Panc1 (cell line): ENCODE measurements around the gene ZNF507. TPM values are rescaled to one million over a fixed set of nuclear protein-coding genes. Genes with fewer than 3 reads are reported as not detected.
"Not testable (repeated sequence)": the region's sequence is repeated elsewhere in the genome, so short reads cannot be mapped to it uniquely, and the experiment has no call there.

Source experiments
- ATAC-seq: fragments of 200-7000 bp; cut with Tn5 transposase; 2 replicates; pipeline ENCODE4 v1.9.1; 2020; ENCODE audit warnings: mild to moderate bottlenecking, moderate library complexity
- BruUV-seq: library from RNA; stranded (reverse); fragments of 400-500 nt; replicated peaks from 2 replicates; lab custom pipeline; 2021; lab: Mats Ljungman, UMichigan
- CTCF ChIA-PET: fragments of 300-600 bp; sonication (Branson Sonifier 250); formaldehyde crosslinking; loops from one replicate; lab custom pipeline; 2022; ENCODE audit warnings: antibody characterized with exemption; lab: Charles Lee
- POLR2A ChIA-PET: fragments of 300-600 bp; sonication (Branson Sonifier 250); formaldehyde crosslinking; loops from one replicate; lab custom pipeline; 2022; ENCODE audit warnings: antibody characterized with exemption; lab: Charles Lee
- DNase-seq: peaks from one replicate; pipeline ENCODE4 v3.0.0-alpha.2; 2010; ENCODE audit warnings: low read depth, low spot score
- H3K27ac ChIP-seq: 2 replicates; pipeline ENCODE4 v1.5.1; 2011; ENCODE audit warnings: mild to moderate bottlenecking, low read length, inconsistent platforms
- H3K27me3 ChIP-seq: fragments of 200-500 bp; sonication (Bioruptor generic); 2 replicates; pipeline ENCODE4 v1.6.0; 2014; ENCODE audit warnings: low read length, inconsistent platforms; ENCODE audit not compliant: control insufficient read depth, insufficient read depth
- H3K36me3 ChIP-seq: fragments of 200-500 bp; sonication (Bioruptor generic); 2 replicates; pipeline ENCODE4 v1.5.1; 2014; ENCODE audit warnings: inconsistent platforms, mild to moderate bottlenecking, low read length, moderate library complexity; ENCODE audit not compliant: control insufficient read depth, insufficient read depth
- H3K4me1 ChIP-seq: 2 replicates; pipeline ENCODE4 v1.5.1; 2011; ENCODE audit warnings: inconsistent platforms, mild to moderate bottlenecking, low read length, moderate library complexity; ENCODE audit not compliant: control insufficient read depth, insufficient read depth
- H3K4me3 ChIP-seq, 2 experiments: 2 replicates each; pipeline ENCODE4 v1.5.1; 2011 to 2012; ENCODE audit warnings: low read depth in 2 of 2, low read length in 2 of 2, mild to moderate bottlenecking in 2 of 2, inconsistent platforms in 1 of 2, moderate library complexity in 1 of 2
- H3K9me3 ChIP-seq: fragments of 200-500 bp; sonication (Bioruptor generic); 2 replicates; pipeline ENCODE4 v1.5.1; 2014; ENCODE audit warnings: low read depth, mild to moderate bottlenecking, inconsistent platforms, low read length, moderate library complexity; ENCODE audit not compliant: control insufficient read depth, insufficient read depth
- POLR2AphosphoS5 ChIP-seq: IDR thresholded peaks from 2 replicates; pipeline ENCODE4 v1.6.1; 2012; ENCODE audit warnings: mild to moderate bottlenecking, low read depth, low read length, moderate library complexity
- SIN3A ChIP-seq: IDR thresholded peaks from 2 replicates; pipeline ENCODE4 v1.6.1; 2012; ENCODE audit warnings: low read depth, mild to moderate bottlenecking, low read length, moderate library complexity, borderline replicate concordance; ENCODE audit not compliant: insufficient read depth
- TCF7L2 ChIP-seq: IDR thresholded peaks from 2 replicates; pipeline ENCODE4 v1.6.1; 2011; ENCODE audit warnings: mild to moderate bottlenecking, low read depth, low read length, inconsistent platforms
- in situ Hi-C: cut with HindIII; loops from 2 replicates; pipeline ENCODE4 v1.10.0; 2016; ENCODE audit warnings: low sequenced_read_pairs, low pct_unique_long_range_greater_than_20kb
- intact Hi-C: fragments of 100-400 bp; cut with micrococcal nuclease; formaldehyde crosslinking; loops from one replicate; pipeline ENCODE4 v1.10.0; 2022; ENCODE audit not compliant: unreplicated experiment
- total RNA-seq: library from RNA; stranded (reverse); gene quantifications from one replicate; pipeline ENCODE4 v1.2.1, GENCODE V29; 2021; ENCODE audit not compliant: unreplicated experiment
- TF ChIP-seq, protein P1 (sequence below): fragments of 450-650 bp; IDR thresholded peaks from 2 replicates; pipeline ENCODE4 v1.5.1; 2017; ENCODE audit warnings: mild to moderate bottlenecking
- TF ChIP-seq, protein P2 (sequence below), 2 experiments: IDR thresholded peaks; 2 replicates each; pipeline ENCODE4 v1.6.1; 2011 to 2012; ENCODE audit warnings: low read depth in 2 of 2, control low read depth in 1 of 2, low read length in 1 of 2, mild to moderate bottlenecking in 1 of 2, moderate library complexity in 1 of 2; ENCODE audit not compliant: insufficient read depth in 1 of 2

ZNF507 gene
- total RNA-seq, 1 experiment from 2014 or later: 28.3 TPM

- H3K9me3 ChIP-seq, ATAC-seq, intact Hi-C loops, DNase-seq, H3K27me3 ChIP-seq, in situ Hi-C loops, POLR2A ChIA-PET, H3K4me3 ChIP-seq, BruUV-seq, H3K27ac ChIP-seq, CTCF ChIA-PET: not testable (repeated sequence)
- Histone ChIP-seq H3K36me3 (peaks cover 23% of the 10 kb centered on the region), H3K4me1 (peaks cover 31% of the 10 kb centered on the region)
- TF ChIP-seq, protein P1, sequence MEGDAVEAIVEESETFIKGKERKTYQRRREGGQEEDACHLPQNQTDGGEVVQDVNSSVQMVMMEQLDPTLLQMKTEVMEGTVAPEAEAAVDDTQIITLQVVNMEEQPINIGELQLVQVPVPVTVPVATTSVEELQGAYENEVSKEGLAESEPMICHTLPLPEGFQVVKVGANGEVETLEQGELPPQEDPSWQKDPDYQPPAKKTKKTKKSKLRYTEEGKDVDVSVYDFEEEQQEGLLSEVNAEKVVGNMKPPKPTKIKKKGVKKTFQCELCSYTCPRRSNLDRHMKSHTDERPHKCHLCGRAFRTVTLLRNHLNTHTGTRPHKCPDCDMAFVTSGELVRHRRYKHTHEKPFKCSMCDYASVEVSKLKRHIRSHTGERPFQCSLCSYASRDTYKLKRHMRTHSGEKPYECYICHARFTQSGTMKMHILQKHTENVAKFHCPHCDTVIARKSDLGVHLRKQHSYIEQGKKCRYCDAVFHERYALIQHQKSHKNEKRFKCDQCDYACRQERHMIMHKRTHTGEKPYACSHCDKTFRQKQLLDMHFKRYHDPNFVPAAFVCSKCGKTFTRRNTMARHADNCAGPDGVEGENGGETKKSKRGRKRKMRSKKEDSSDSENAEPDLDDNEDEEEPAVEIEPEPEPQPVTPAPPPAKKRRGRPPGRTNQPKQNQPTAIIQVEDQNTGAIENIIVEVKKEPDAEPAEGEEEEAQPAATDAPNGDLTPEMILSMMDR: peak; percentile 82
Observed at GRCh38 chr19:32377088-32377487, 31.7 kb downstream of the ZNF507 start.

DNA sequence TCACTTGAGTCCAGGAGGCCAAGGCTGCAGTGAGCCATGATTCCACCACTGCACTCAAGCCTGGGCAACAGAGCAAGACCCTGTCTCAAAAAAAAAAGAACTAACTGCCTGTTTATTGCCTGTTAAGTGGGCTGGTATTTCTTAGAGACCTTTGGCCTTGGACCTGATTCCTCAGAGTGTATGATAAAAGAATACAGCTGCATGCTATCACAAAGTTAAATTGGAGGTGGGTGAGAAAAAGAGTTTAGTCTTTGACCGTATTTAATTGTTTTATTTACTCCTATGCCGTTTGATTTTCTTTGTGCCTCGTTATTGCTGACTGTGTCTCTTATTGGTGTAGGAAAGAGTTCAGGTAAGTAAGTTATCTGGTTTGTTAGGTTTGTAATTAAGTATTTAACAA lies 34.9 kb downstream of the ZNF507 start:
- Histone ChIP-seq H3K4me3 (no peak overlapping the region), H3K36me3 (peaks cover 35% of the 10 kb centered on the region), H3K4me1 (peaks cover 10% of the 10 kb centered on the region), H3K27ac (no peak overlapping the region; the same call in 1 of the 2 replicates), H3K27me3 (no peaks in the 10 kb centered on the region), H3K9me3 (no peaks in the 10 kb centered on the region)
- ChIA-PET CTCF (no interaction called here), POLR2A (no interaction called here)
- intact Hi-C loops (no loop called here), in situ Hi-C loops (no loop called here)
- DNase-seq (no peak), ATAC-seq (no peak)
- no peak for TF ChIP-seq POLR2AphosphoS5
- TF ChIP-seq TCF7L2: no peak
- no peak for TF ChIP-seq SIN3A
- TF ChIP-seq, protein P2, sequence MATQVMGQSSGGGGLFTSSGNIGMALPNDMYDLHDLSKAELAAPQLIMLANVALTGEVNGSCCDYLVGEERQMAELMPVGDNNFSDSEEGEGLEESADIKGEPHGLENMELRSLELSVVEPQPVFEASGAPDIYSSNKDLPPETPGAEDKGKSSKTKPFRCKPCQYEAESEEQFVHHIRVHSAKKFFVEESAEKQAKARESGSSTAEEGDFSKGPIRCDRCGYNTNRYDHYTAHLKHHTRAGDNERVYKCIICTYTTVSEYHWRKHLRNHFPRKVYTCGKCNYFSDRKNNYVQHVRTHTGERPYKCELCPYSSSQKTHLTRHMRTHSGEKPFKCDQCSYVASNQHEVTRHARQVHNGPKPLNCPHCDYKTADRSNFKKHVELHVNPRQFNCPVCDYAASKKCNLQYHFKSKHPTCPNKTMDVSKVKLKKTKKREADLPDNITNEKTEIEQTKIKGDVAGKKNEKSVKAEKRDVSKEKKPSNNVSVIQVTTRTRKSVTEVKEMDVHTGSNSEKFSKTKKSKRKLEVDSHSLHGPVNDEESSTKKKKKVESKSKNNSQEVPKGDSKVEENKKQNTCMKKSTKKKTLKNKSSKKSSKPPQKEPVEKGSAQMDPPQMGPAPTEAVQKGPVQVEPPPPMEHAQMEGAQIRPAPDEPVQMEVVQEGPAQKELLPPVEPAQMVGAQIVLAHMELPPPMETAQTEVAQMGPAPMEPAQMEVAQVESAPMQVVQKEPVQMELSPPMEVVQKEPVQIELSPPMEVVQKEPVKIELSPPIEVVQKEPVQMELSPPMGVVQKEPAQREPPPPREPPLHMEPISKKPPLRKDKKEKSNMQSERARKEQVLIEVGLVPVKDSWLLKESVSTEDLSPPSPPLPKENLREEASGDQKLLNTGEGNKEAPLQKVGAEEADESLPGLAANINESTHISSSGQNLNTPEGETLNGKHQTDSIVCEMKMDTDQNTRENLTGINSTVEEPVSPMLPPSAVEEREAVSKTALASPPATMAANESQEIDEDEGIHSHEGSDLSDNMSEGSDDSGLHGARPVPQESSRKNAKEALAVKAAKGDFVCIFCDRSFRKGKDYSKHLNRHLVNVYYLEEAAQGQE (IDR thresholded peaks at IDR 0.05; ENCODE audit: insufficient read depth in 1 of 2, low read depth in 2 of 2, low read length in 1 of 2): no peak
- TF ChIP-seq, protein P1: no peak
- no TSS peak for BruUV-seq
